IMR-90 (cell line): Measurements from ENCODE around the gene LAGE3. TPM values are rescaled to one million over a fixed set of nuclear protein-coding genes. Genes with fewer than 3 reads are reported as not detected.

Experiments used
- ATAC-seq: fragments of 200-7000 bp; cut with Tn5 transposase; 2 replicates; pipeline ENCODE4 v1.9.1; 2020; ENCODE audit warnings: low read depth, mild to moderate bottlenecking, moderate library complexity
- BruUV-seq: library from RNA; stranded (reverse); fragments of 400-500 nt; replicated peaks from 2 replicates; lab custom pipeline; 2021; lab: Mats Ljungman, UMichigan
- CTCF ChIA-PET: fragments of 300-600 bp; formaldehyde crosslinking; extraction: SDS; loops from one replicate; lab custom pipeline; 2021; ENCODE audit warnings: antibody characterized with exemption; lab: Yijun Ruan, JAX
- POLR2A ChIA-PET: fragments of 300-600 bp; sonication (Branson Sonifier 250); formaldehyde crosslinking; loops from one replicate; lab custom pipeline; 2022; ENCODE audit warnings: antibody characterized with exemption; ENCODE audit not compliant: unreplicated experiment; lab: Charles Lee
- DNase-seq: peaks from one replicate; pipeline ENCODE4 v3.0.0; 2013
- H2AFZ ChIP-seq: replicated peaks from 2 replicates; pipeline ENCODE3; 2013; ENCODE audit warnings: low read length, mild to moderate bottlenecking; ENCODE audit not compliant: poor library complexity
- H2AK5ac ChIP-seq: 2 replicates; pipeline ENCODE4 v1.6.1; 2013; ENCODE audit warnings: low read depth, low read length, inconsistent platforms
- H2AK9ac ChIP-seq: replicated peaks from 2 replicates; pipeline ENCODE3; 2013; ENCODE audit warnings: mild to moderate bottlenecking, low read depth, low read length, moderate library complexity; ENCODE audit not compliant: poor library complexity
- H2BK120ac ChIP-seq: 2 replicates; pipeline ENCODE4 v1.6.1; 2013; ENCODE audit warnings: low read depth, low read length, inconsistent platforms
- H2BK15ac ChIP-seq: 3 replicates; pipeline ENCODE4 v1.6.1; 2013; ENCODE audit warnings: low read depth, low read length, inconsistent platforms
- H2BK20ac ChIP-seq: 2 replicates; pipeline ENCODE4 v1.6.1; 2013; ENCODE audit warnings: low read depth, mild to moderate bottlenecking, inconsistent platforms, low read length, moderate library complexity
- H2BK5ac ChIP-seq: 2 replicates; pipeline ENCODE4 v1.6.1; 2013; ENCODE audit warnings: mild to moderate bottlenecking, low read depth, low read length, inconsistent platforms; ENCODE audit not compliant: poor library complexity, severe bottlenecking
- H3K14ac ChIP-seq: replicated peaks from 2 replicates; pipeline ENCODE4 v1.6.1; 2013; ENCODE audit warnings: low read depth, low read length, inconsistent platforms
- H3K18ac ChIP-seq: 2 replicates; pipeline ENCODE4 v1.6.1; 2013; ENCODE audit warnings: low read depth, low read length, control low read depth
- H3K23ac ChIP-seq: 2 replicates; pipeline ENCODE4 v1.6.1; 2013; ENCODE audit warnings: low read depth, low read length, inconsistent platforms
- H3K27ac ChIP-seq: 2 replicates; pipeline ENCODE4 v1.5.1; 2013; ENCODE audit warnings: mild to moderate bottlenecking, control low read depth, low read length; ENCODE audit not compliant: insufficient read depth
- H3K27me3 ChIP-seq: 2 replicates; pipeline ENCODE4 v1.6.1; 2013; ENCODE audit warnings: low read length; ENCODE audit not compliant: control insufficient read depth, insufficient read depth
- H3K36me3 ChIP-seq: 2 replicates; pipeline ENCODE4 v1.6.1; 2013; ENCODE audit warnings: low read length, mixed read lengths; ENCODE audit not compliant: control insufficient read depth, insufficient read depth
- H3K4ac ChIP-seq: 2 replicates; pipeline ENCODE4 v1.6.1; 2013; ENCODE audit warnings: low read depth, low read length, inconsistent platforms
- H3K4me1 ChIP-seq: 2 replicates; pipeline ENCODE4 v1.6.1; 2013; ENCODE audit warnings: low read length, mixed read lengths; ENCODE audit not compliant: control insufficient read depth, insufficient read depth
- H3K4me2 ChIP-seq: 2 replicates; pipeline ENCODE4 v1.6.1; 2013; ENCODE audit warnings: low read depth, mild to moderate bottlenecking, control low read depth, low read length, moderate library complexity
- H3K4me3 ChIP-seq: 2 replicates; pipeline ENCODE4 v1.5.1; 2013; ENCODE audit warnings: low read depth, mild to moderate bottlenecking, control low read depth, low read length, moderate library complexity; ENCODE audit not compliant: insufficient read depth
- H3K56ac ChIP-seq: 2 replicates; pipeline ENCODE4 v1.6.1; 2013; ENCODE audit warnings: low read length, inconsistent platforms; ENCODE audit not compliant: insufficient read depth; ENCODE audit errors: extremely low read depth
- H3K79me1 ChIP-seq, 2 experiments: 2 replicates each; pipeline ENCODE4 v1.6.1; 2013; ENCODE audit warnings: low read length in 2 of 2, inconsistent platforms in 1 of 2, low read depth in 1 of 2
- H3K9ac ChIP-seq: 2 replicates; pipeline ENCODE4 v1.6.1; 2013; ENCODE audit warnings: low read depth, low read length, control low read depth
- H3K9me1 ChIP-seq: 2 replicates; pipeline ENCODE4 v1.6.1; 2013; ENCODE audit warnings: low read length, inconsistent platforms; ENCODE audit not compliant: insufficient read depth
- H3K9me3 ChIP-seq: 2 replicates; pipeline ENCODE4 v1.6.1; 2013; ENCODE audit warnings: low read length; ENCODE audit not compliant: control insufficient read depth, insufficient read depth
- H4K20me1 ChIP-seq: 2 replicates; pipeline ENCODE4 v1.6.1; 2013; ENCODE audit warnings: low read length, inconsistent platforms; ENCODE audit not compliant: insufficient read depth
- H4K5ac ChIP-seq: 2 replicates; pipeline ENCODE4 v1.6.1; 2013; ENCODE audit warnings: mild to moderate bottlenecking, low read depth, low read length, control low read depth
- H4K8ac ChIP-seq, 2 experiments: 2 replicates each; pipeline ENCODE4 v1.6.1; 2013; ENCODE audit warnings: low read depth in 2 of 2, low read length in 2 of 2, control low read depth in 1 of 2, inconsistent platforms in 1 of 2
- H4K91ac ChIP-seq: 2 replicates; pipeline ENCODE4 v1.6.1; 2013; ENCODE audit warnings: low read depth, low read length, inconsistent platforms; ENCODE audit not compliant: insufficient read depth
- BHLHE40 ChIP-seq: fragments of 150-350 bp; IDR thresholded peaks from 2 replicates; pipeline ENCODE4 v1.6.1; 2016; ENCODE audit warnings: mild to moderate bottlenecking, low read depth, low read length
- CEBPB ChIP-seq: IDR thresholded peaks from 2 replicates; pipeline ENCODE4 v1.6.1; 2012; ENCODE audit warnings: low read depth, low read length, improper control_type of control experiment
- CHD1 ChIP-seq: IDR thresholded peaks from 2 replicates; pipeline ENCODE4 v1.6.1; 2012; ENCODE audit warnings: low read depth, low read length, improper control_type of control experiment
- CTCF ChIP-seq: conservative IDR thresholded peaks from 2 replicates; pipeline ENCODE4 v1.5.1; 2012; ENCODE audit warnings: mild to moderate bottlenecking, low read depth, low read length, improper control_type of control experiment
- ELK1 ChIP-seq: fragments of 150-350 bp; IDR thresholded peaks from 2 replicates; pipeline ENCODE4 v1.6.1; 2016; ENCODE audit warnings: low read depth, mild to moderate bottlenecking, low read length, moderate library complexity, borderline replicate concordance
- FOS ChIP-seq: fragments of 150-350 bp; IDR thresholded peaks from 2 replicates; pipeline ENCODE4 v1.6.1; 2016; ENCODE audit warnings: low read depth, low read length
- MAFK ChIP-seq: IDR thresholded peaks from 2 replicates; pipeline ENCODE4 v1.6.1; 2012; ENCODE audit warnings: low read depth, low read length, improper control_type of control experiment
- MAZ ChIP-seq: IDR thresholded peaks from 2 replicates; pipeline ENCODE4 v1.6.1; 2012; ENCODE audit warnings: low read depth, mild to moderate bottlenecking, low read length, improper control_type of control experiment, moderate library complexity, borderline replicate concordance
- MXI1 ChIP-seq: IDR thresholded peaks from 2 replicates; pipeline ENCODE4 v1.6.1; 2012; ENCODE audit warnings: low read depth, mild to moderate bottlenecking, low read length, moderate library complexity, borderline replicate concordance
- NFE2L2 ChIP-seq: fragments of 150-350 bp; IDR thresholded peaks from 2 replicates; pipeline ENCODE4 v1.6.1; 2016; ENCODE audit warnings: low read depth, mild to moderate bottlenecking, low read length
- POLR2A ChIP-seq: IDR thresholded peaks from 2 replicates; pipeline ENCODE4 v1.6.1; 2012; ENCODE audit warnings: mild to moderate bottlenecking, low read depth, low read length
- RCOR1 ChIP-seq: IDR thresholded peaks from 2 replicates; pipeline ENCODE4 v1.6.1; 2012; ENCODE audit warnings: mild to moderate bottlenecking, low read length, improper control_type of control experiment; ENCODE audit not compliant: insufficient replicate concordance
- RFX5 ChIP-seq: IDR thresholded peaks from 2 replicates; pipeline ENCODE4 v1.8.0; 2012; ENCODE audit warnings: low read depth, mild to moderate bottlenecking, low read length, moderate library complexity
- SMC3 ChIP-seq: fragments of 150-350 bp; IDR thresholded peaks from 2 replicates; pipeline ENCODE4 v1.6.1; 2016; ENCODE audit warnings: low read depth, mild to moderate bottlenecking, antibody characterized with exemption, low read length, moderate library complexity
- WGBS, 2 experiments: methylation state at CpG; one replicate each; pipeline versions ENCODE4 v1.1.5 to v1.1.7; 2013; ENCODE audit warnings: missing lambda C conversion rate in 2 of 2; ENCODE audit not compliant: insufficient read length in 1 of 2; ENCODE audit errors: extremely low coverage in 2 of 2; 5-methylcytosine and 5-hydroxymethylcytosine counted together
- dilution Hi-C: fragments of 300-500 bp; cut with HindIII; formaldehyde crosslinking; loops from one replicate; pipeline ENCODE4 v1.14.3; 2018; ENCODE audit warnings: low sequenced_read_pairs; ENCODE audit not compliant: unreplicated experiment
- in situ Hi-C: fragments of 300-500 bp; cut with MboI; formaldehyde crosslinking; loops from 3 replicates; pipeline ENCODE4 v1.14.3; 2019; ENCODE audit warnings: low sequenced_read_pairs, inconsistent platforms, mixed read lengths
- intact Hi-C: fragments of 100-400 bp; cut with micrococcal nuclease; formaldehyde crosslinking; loops from 2 replicates; pipeline ENCODE4 v1.10.0; 2022
- polyA plus RNA-seq, 3 experiments: library from polyadenylated mRNA; depleted of rRNA; stranded (reverse); fragments of >200 nt; gene quantifications; 2 replicates each; pipeline ENCODE4 v1.2.3, GENCODE V29; 2012; ENCODE audit warnings: low replicate concordance in 1 of 3
- total RNA-seq: library from RNA; depleted of rRNA; stranded (reverse); fragments of >200 nt; gene quantifications from 2 replicates; pipeline ENCODE4 v1.2.3, GENCODE V29; 2012

The LAGE3 gene
- total and polyA plus RNA-seq, 2 of the 4 experiments (the other 2 are of a cell fraction), result 3.6 to 14.8 TPM

GRCh38 chrX:154485150-154486051, 6.3 kb upstream of the LAGE3 start:
- Histone ChIP-seq H4K5ac (no peak overlapping the region), H3K4me3 (peak overlapping the region; percentile 86), H3K79me1 (peaks cover 3 to 38% of the 10 kb centered on the region in 2 experiments; a peak in 3 of 4 replicates), H3K56ac (no peak overlapping the region; the same call in 1 of the 2 replicates), H3K4ac (peak overlapping the region; percentile 40), H2BK15ac (no peak overlapping the region), H3K36me3 (peaks cover 16% of the 10 kb centered on the region; the same call in 1 of the 2 replicates), H3K27me3 (no peaks in the 10 kb centered on the region), H2AFZ (peak overlapping the region; percentile 69), H3K14ac (no peak overlapping the region), H3K4me1 (peaks cover 4% of the 10 kb centered on the region; the same call in 1 of the 2 replicates), H3K4me2 (peak overlapping the region; percentile 64), H2BK20ac (no peak overlapping the region), H3K9me1 (peaks cover 8% of the 10 kb centered on the region; the same call in 1 of the 2 replicates), H3K9me3 (no peaks in the 10 kb centered on the region), H4K91ac (peak overlapping the region; percentile 62; the same call in 1 of the 2 replicates), H4K8ac (0 out of 4 replicates have a peak overlapping the region, but pooled peaks of 1 of the 2 experiments have one; percentile 64), H3K23ac (peak overlapping the region; percentile 42; the same call in 1 of the 2 replicates), H4K20me1 (peaks cover 4% of the 10 kb centered on the region; the same call in 1 of the 2 replicates), H2BK5ac (no peak overlapping the region), H3K27ac (peak overlapping the region; percentile 83; the same call in 1 of the 2 replicates), H2AK9ac (peak overlapping the region; percentile 99), H3K9ac (peak overlapping the region; percentile 86), H2AK5ac (peak overlapping the region; percentile 67), H2BK120ac (no peak overlapping the region), H3K18ac (no peak overlapping the region)
- ChIA-PET CTCF (no interaction called here), POLR2A (no interaction called here)
- dilution Hi-C loops, result no loop called here
- no TSS peak for BruUV-seq
- 70% methylated on average over 8 of the region's 35 CpGs; no CpG with 5 or more reads in 1 of the 2 experiments for whole genome bisulfite sequencing, 2 experiments
- in situ Hi-C loops, result no loop called here
- ATAC-seq, result no peak
- DNase-seq, result no peak
- intact Hi-C loops, result no loop called here
- no peak for TF ChIP-seq FOS
- no peak for TF ChIP-seq ELK1
- no peak for TF ChIP-seq RFX5
- TF ChIP-seq POLR2A, result no peak
- no peak for TF ChIP-seq BHLHE40
- no peak for TF ChIP-seq CEBPB
- no peak for TF ChIP-seq CHD1
- no peak for TF ChIP-seq NFE2L2
- TF ChIP-seq RCOR1, result no peak
- TF ChIP-seq MXI1, result no peak
- no peak for TF ChIP-seq SMC3
- TF ChIP-seq CTCF, result no peak
- TF ChIP-seq MAZ, result no peak
- TF ChIP-seq MAFK, result no peak
